ENCODE measurements around the gene IGIP.
A peak's percentile ranks its signal among the peaks of the same experiment; 100 is the strongest.

IGIP gene

GRCh38 chr5:140111859-140112551 is 13.7 kb upstream of the IGIP start:
- H3K27ac ChIP-seq = no peak overlapping the region
- TF ChIP-seq ZFX (IDR thresholded peaks at IDR 0.05; ENCODE audit: borderline replicate concordance) (no peak), CTCF (IDR thresholded peaks at IDR 0.05) (no peak)

- TF ChIP-seq ZFX (IDR thresholded peaks at IDR 0.05; ENCODE audit: borderline replicate concordance) (no peak), CTCF (IDR thresholded peaks at IDR 0.05) (no peak)
- no peak overlapping the region for H3K27ac ChIP-seq
These were observed 13.0 kb upstream of the IGIP start for GRCh38 chr5:140112685-140113179.

GRCh38 chr5:140113180-140113698 is 12.5 kb upstream of the IGIP start:
- H3K27ac ChIP-seq = peak overlapping the region; percentile 79
- TF ChIP-seq ZFX (IDR thresholded peaks at IDR 0.05; ENCODE audit: borderline replicate concordance) (no peak), CTCF (IDR thresholded peaks at IDR 0.05) (no peak)

GRCh38 chr5:140113699-140114263 is 12.0 kb upstream of the IGIP start, which contains the start of gene PURA:
PURA (plus strand) TSS chr5:140114109; CDS start chr5:140114182, 73 bp downstream.
- TF ChIP-seq CTCF (IDR thresholded peaks at IDR 0.05) (peak; percentile 25), ZFX (IDR thresholded peaks at IDR 0.05; ENCODE audit: borderline replicate concordance) (no peak)
- H3K27ac ChIP-seq = peak within 1 kb of the TSS; percentile 79

- TF ChIP-seq ZFX (IDR thresholded peaks at IDR 0.05; ENCODE audit: borderline replicate concordance) (no peak), CTCF (IDR thresholded peaks at IDR 0.05) (no peak)
- peak overlapping the region; percentile 79 for H3K27ac ChIP-seq
These were observed 11.2 kb upstream of the IGIP start for GRCh38 chr5:140114341-140115185.

GRCh38 chr5:140115186-140115500 is 10.6 kb upstream of the IGIP start:
- H3K27ac ChIP-seq = peak overlapping the region; percentile 79
- no peak for TF ChIP-seq ZFX (IDR thresholded peaks at IDR 0.05; ENCODE audit: borderline replicate concordance)
- TF ChIP-seq CTCF (IDR thresholded peaks at IDR 0.05) = no peak
